Measurements from ENCODE around the gene NPSR1. TPM values are rescaled to one million over a fixed set of nuclear protein-coding genes. Genes with fewer than 3 reads are reported as not detected.

Gene NPSR1
- total and polyA plus RNA-seq, 9 of the 15 experiments (the other 6 are each of a cell fraction or from before 2014, with no cell fraction given): not detected

DNA sequence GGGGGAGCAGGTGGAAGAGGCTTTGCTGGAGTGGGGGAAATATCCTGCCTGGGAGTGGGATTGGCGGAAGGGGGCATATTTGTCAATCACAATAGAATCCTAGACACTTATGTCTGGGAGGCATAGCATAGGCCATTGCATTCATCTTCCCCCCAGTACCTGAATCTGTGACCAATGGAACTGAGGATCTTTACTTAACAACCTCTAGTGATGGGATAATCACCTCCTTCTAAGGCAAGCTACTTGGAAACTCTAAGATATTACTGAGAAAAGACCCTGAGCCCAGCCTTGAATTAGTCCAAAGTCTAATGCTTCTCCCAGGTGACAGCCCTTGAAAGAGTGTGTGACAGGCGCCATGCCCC is 90.7 kb downstream of the NPSR1 start:
- H3K9me1 ChIP-seq (ENCODE audit: control insufficient read depth, insufficient read depth, low read length): no peaks in the 10 kb centered on the region
- in situ Hi-C loops (cut with MboI) (no loop called here), intact Hi-C loops (cut with micrococcal nuclease) (no loop called here)
- no peaks in the 10 kb centered on the region for H4K20me1 ChIP-seq (replicated peaks; ENCODE audit: control insufficient read depth, insufficient read depth, low read length)
- POLR2A ChIA-PET: no interaction called here
- 0% methylated on average over 2 of the region's 2 CpGs for WGBS (ENCODE audit: insufficient coverage, low coverage, missing lambda C conversion rate)
- CTCF ChIA-PET (ENCODE audit: low intra/inter-chr PET ratio): no interaction called here
- no peak for DNase-seq (ENCODE audit: extremely low read depth in 1 of 4, low spot score in 3 of 4)
- H3K4me2 ChIP-seq (ENCODE audit: insufficient read depth, low read length): no peak overlapping the region
- BruUV-seq (replicated peaks): no TSS peak
- H3K9ac ChIP-seq (ENCODE audit: insufficient read depth in 1 of 2, low read depth in 2 of 2, low read length in 2 of 2): no peak overlapping the region
- ATAC-seq: no peak
- H3K27me3 ChIP-seq (ENCODE audit: control insufficient read depth in 2 of 2, insufficient read depth in 2 of 2, low read length in 2 of 2): no peaks in the 10 kb centered on the region
- no peaks in the 10 kb centered on the region for H3K36me3 ChIP-seq (ENCODE audit: control insufficient read depth, insufficient read depth, low read length)
- H3K9me3 ChIP-seq (replicated peaks; ENCODE audit: control insufficient read depth, insufficient read depth, low read depth, low read length): no peaks in the 10 kb centered on the region
- H3K4me3 ChIP-seq: no peak overlapping the region
- H3K27ac ChIP-seq (ENCODE audit: extremely low read depth, low read depth, low read length): no peak overlapping the region
- no peaks in the 10 kb centered on the region for H3K4me1 ChIP-seq (replicated peaks in 1 of 2; ENCODE audit: control insufficient read depth in 2 of 2, insufficient read depth in 2 of 2, low read length in 2 of 2)
- no peak overlapping the region for H2AFZ ChIP-seq (ENCODE audit: low read depth, low read length)
- no peak for FAIRE-seq
- no peaks in the 10 kb centered on the region for H3K79me2 ChIP-seq (ENCODE audit: control insufficient read depth, insufficient read depth, low read length)
- TF ChIP-seq MTF1 (CRISPR knock-in tag; IDR thresholded peaks at IDR 0.05; ENCODE audit: borderline replicate concordance) (no peak), PRPF4 (IDR thresholded peaks at IDR 0.05; ENCODE audit: insufficient read depth, low read depth, low read length, poor library complexity, severe bottlenecking) (no peak), ZFPM2 (CRISPR knock-in tag; IDR thresholded peaks at IDR 0.05) (no peak), MAFK (IDR thresholded peaks at IDR 0.05; ENCODE audit: low read length) (no peak), FOS (IDR thresholded peaks at IDR 0.05; ENCODE audit: extremely low read depth, insufficient read length) (no peak), SETDB1 (IDR thresholded peaks at IDR 0.05; ENCODE audit: low read length) (no peak), TAF15 (IDR thresholded peaks at IDR 0.05; ENCODE audit: low read depth, low read length) (no peak)

DNA sequence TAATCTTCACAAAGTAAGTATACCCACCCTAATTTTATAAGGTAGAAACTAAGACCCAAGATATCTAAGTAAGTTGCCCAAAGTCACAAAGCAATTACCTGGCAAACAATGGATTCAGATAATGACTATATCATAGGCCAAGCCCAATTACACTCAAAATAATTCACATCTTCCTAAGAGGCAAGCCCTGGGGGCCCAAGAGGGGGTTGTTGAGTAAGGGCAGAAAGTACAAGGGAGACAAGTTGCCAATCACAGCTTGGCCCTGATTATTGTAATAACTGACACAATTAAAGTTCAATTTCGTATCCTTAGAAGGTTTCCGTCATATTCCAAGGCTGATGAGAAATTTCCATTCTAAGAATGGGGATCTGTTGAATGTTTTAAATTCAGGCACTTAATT is 91.4 kb downstream of the NPSR1 start:
- Histone ChIP-seq H3K27ac (ENCODE audit: extremely low read depth, low read depth, low read length) (no peak overlapping the region), H3K4me3 (no peak overlapping the region), H3K9me1 (ENCODE audit: control insufficient read depth, insufficient read depth, low read length) (no peaks in the 10 kb centered on the region), H3K9me3 (replicated peaks; ENCODE audit: control insufficient read depth, insufficient read depth, low read depth, low read length) (no peaks in the 10 kb centered on the region), H2AFZ (ENCODE audit: low read depth, low read length) (no peak overlapping the region), H4K20me1 (replicated peaks; ENCODE audit: control insufficient read depth, insufficient read depth, low read length) (no peaks in the 10 kb centered on the region), H3K36me3 (ENCODE audit: control insufficient read depth, insufficient read depth, low read length) (no peaks in the 10 kb centered on the region), H3K4me2 (ENCODE audit: insufficient read depth, low read length) (no peak overlapping the region), H3K79me2 (ENCODE audit: control insufficient read depth, insufficient read depth, low read length) (no peaks in the 10 kb centered on the region), H3K9ac (ENCODE audit: insufficient read depth in 1 of 2, low read depth in 2 of 2, low read length in 2 of 2) (no peak overlapping the region), H3K4me1 (replicated peaks in 1 of 2; ENCODE audit: control insufficient read depth in 2 of 2, insufficient read depth in 2 of 2, low read length in 2 of 2) (no peaks in the 10 kb centered on the region), H3K27me3 (ENCODE audit: control insufficient read depth in 2 of 2, insufficient read depth in 2 of 2, low read length in 2 of 2) (no peaks in the 10 kb centered on the region)
- in situ Hi-C loops (cut with MboI) (no loop called here), intact Hi-C loops (cut with micrococcal nuclease) (no loop called here)
- ChIA-PET POLR2A (interaction anchor here (1.2 kb wide), 1 partner anchor 12 kb away, joined by 4 read pairs; no protein-coding TSS in a partner anchor), CTCF (ENCODE audit: low intra/inter-chr PET ratio) (no interaction called here)
- no peak for DNase-seq (ENCODE audit: extremely low read depth in 1 of 4, low spot score in 3 of 4)
- no peak for ATAC-seq
- BruUV-seq (replicated peaks): no TSS peak
- no peak for FAIRE-seq
- WGBS (ENCODE audit: insufficient coverage, low coverage, missing lambda C conversion rate): 0% methylated on average over 2 of the region's 2 CpGs
- TF ChIP-seq, protein P1, sequence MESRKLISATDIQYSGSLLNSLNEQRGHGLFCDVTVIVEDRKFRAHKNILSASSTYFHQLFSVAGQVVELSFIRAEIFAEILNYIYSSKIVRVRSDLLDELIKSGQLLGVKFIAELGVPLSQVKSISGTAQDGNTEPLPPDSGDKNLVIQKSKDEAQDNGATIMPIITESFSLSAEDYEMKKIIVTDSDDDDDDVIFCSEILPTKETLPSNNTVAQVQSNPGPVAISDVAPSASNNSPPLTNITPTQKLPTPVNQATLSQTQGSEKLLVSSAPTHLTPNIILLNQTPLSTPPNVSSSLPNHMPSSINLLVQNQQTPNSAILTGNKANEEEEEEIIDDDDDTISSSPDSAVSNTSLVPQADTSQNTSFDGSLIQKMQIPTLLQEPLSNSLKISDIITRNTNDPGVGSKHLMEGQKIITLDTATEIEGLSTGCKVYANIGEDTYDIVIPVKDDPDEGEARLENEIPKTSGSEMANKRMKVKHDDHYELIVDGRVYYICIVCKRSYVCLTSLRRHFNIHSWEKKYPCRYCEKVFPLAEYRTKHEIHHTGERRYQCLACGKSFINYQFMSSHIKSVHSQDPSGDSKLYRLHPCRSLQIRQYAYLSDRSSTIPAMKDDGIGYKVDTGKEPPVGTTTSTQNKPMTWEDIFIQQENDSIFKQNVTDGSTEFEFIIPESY (CRISPR knock-in tag; IDR thresholded peaks at IDR 0.05): no peak
- TF ChIP-seq ZNF24 (IDR thresholded peaks at IDR 0.05) (no peak), CC2D1A (IDR thresholded peaks at IDR 0.05) (no peak), SNIP1 (IDR thresholded peaks at IDR 0.05; ENCODE audit: low read depth) (no peak), ILK (tag; IDR thresholded peaks at IDR 0.05; ENCODE audit: borderline replicate concordance, low read depth) (no peak), XRCC3 (IDR thresholded peaks at IDR 0.05) (no peak), ZKSCAN3 (CRISPR knock-in tag; IDR thresholded peaks at IDR 0.05) (no peak), CHAMP1 (IDR thresholded peaks at IDR 0.05) (no peak), NFIC (IDR thresholded peaks at IDR 0.05) (no peak)

All from K562 (cell line).